Nephron (organoid): ENCODE results near the gene HJV.

Experiments used
- H3K27ac Mint-ChIP-seq, 3 experiments: 2 replicates each; pipeline ENCODE4 v1.8.0; 2020; ENCODE audit warnings: mixed read lengths in 3 of 3, mild to moderate bottlenecking in 2 of 3, moderate library complexity in 1 of 3
- H3K27me3 Mint-ChIP-seq: 2 replicates; pipeline ENCODE4 v1.8.0; 2021; ENCODE audit warnings: low read depth, mild to moderate bottlenecking, moderate library complexity, mixed read lengths
- H3K36me3 Mint-ChIP-seq: 2 replicates; pipeline ENCODE4 v1.8.0; 2020; ENCODE audit warnings: low read depth, mixed read lengths
- H3K4me1 Mint-ChIP-seq: 2 replicates; pipeline ENCODE4 v1.8.0; 2020; ENCODE audit warnings: mixed read lengths
- H3K4me3 Mint-ChIP-seq, 3 experiments: 2 replicates each; pipeline ENCODE4 v1.8.0; 2020; ENCODE audit warnings: mild to moderate bottlenecking in 3 of 3, mixed read lengths in 3 of 3, moderate library complexity in 2 of 3
- H3K9me3 Mint-ChIP-seq: 2 replicates; pipeline ENCODE4 v1.8.0; 2020; ENCODE audit warnings: mixed read lengths
- TF ChIP-seq, protein P1 (sequence below), 3 experiments: fragments of 200-600 bp; sonication (generic); IDR thresholded peaks; one replicate each; pipeline ENCODE4 v1.5.0; 2021; ENCODE audit warnings: antibody characterized with exemption in 3 of 3; ENCODE audit not compliant: unreplicated experiment in 3 of 3

Gene HJV

DNA sequence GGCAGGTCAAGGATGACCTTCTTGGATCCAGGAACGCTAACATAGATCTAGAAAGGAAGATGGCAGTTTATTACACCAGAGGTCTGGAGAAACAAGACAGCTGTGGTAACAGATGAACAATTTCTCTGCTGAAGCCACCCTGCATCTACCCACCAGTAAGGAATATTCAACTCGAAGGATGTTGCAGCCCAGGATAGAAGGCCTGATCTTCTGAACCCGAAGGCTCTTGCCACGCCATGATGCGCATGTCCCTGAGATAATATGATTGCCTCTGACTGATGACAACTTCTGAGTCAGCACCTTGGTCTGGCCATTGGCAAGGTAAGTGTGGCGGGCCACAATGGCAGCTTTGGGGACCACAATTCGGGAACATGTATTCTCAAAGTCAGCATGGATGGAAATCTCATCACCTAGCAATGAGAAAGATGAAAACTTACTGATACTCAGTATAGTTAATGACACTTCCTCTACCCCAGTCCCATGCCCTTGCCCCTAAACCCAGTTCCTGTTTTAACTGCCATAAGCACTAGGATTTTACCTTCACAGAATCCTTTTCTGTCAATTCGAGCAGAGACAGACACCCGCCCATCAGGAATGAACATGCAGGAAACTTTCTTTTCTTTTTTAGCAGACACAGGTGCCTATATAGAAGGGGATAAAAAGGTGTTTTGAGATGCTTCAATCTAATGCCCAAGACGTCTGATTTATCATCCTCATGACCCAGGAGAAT, 27.0 kb downstream of the HJV start:
- Mint-ChIP-seq H3K27me3 (no peaks in the 10 kb centered on the region), H3K27ac (peak overlapping the region; percentile 95 to 97 (median 95)), H3K4me3 (peak overlapping the region; percentile 90 to 96 (median 94)), H3K9me3 (no peaks in the 10 kb centered on the region), H3K36me3 (peaks cover 59% of the 10 kb centered on the region), H3K4me1 (peaks cover 57% of the 10 kb centered on the region)
- TF ChIP-seq, protein P1, sequence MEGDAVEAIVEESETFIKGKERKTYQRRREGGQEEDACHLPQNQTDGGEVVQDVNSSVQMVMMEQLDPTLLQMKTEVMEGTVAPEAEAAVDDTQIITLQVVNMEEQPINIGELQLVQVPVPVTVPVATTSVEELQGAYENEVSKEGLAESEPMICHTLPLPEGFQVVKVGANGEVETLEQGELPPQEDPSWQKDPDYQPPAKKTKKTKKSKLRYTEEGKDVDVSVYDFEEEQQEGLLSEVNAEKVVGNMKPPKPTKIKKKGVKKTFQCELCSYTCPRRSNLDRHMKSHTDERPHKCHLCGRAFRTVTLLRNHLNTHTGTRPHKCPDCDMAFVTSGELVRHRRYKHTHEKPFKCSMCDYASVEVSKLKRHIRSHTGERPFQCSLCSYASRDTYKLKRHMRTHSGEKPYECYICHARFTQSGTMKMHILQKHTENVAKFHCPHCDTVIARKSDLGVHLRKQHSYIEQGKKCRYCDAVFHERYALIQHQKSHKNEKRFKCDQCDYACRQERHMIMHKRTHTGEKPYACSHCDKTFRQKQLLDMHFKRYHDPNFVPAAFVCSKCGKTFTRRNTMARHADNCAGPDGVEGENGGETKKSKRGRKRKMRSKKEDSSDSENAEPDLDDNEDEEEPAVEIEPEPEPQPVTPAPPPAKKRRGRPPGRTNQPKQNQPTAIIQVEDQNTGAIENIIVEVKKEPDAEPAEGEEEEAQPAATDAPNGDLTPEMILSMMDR (IDR thresholded peaks at IDR 0.05; ENCODE audit: unreplicated experiment in 3 of 3): no peak

DNA sequence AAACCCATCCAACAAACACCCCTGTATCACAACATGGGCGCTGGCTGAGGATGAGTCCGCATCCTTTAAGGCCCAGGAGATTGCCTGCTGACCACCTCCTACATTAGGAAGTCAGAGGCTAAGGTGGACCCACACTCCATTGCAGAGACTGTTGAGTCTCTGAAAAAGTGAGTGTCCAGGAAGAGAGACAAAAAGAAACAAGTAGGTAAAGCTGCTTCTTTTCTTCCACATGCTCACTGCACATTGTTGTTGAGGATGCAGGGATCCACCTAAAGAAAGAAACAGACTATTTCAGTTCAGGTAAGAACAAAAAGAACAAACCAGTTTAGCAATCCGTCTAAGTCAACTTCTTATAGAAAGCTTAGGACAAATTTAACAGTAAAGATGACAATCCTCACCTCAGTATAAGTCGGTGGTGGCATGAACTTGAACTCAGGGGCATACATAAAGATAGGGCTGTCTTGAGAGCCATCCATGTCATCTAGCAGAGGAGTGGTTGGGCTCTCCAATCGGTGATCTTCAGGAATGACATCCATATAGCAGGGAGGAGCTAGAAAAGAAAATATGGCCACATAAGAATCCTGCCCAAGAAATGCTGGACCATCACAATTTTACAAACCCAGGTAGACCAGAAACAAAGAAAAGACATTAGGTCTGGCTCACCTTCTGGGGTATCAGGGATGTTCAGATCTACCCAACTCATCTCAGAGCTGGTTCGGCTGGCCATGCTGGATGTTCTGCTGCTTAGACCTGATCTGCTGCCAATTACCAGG, 27.7 kb downstream of the HJV start:
- H3K27ac Mint-ChIP-seq: peak overlapping the region; percentile 95 to 97 (median 95)
- peaks cover 59% of the 10 kb centered on the region for H3K36me3 Mint-ChIP-seq
- TF ChIP-seq, protein P1 (IDR thresholded peaks at IDR 0.05; ENCODE audit: unreplicated experiment in 3 of 3): no peak
- no peaks in the 10 kb centered on the region for H3K9me3 Mint-ChIP-seq
- H3K4me1 Mint-ChIP-seq: peaks cover 51% of the 10 kb centered on the region
- H3K4me3 Mint-ChIP-seq: peak overlapping the region; percentile 90 to 96 (median 94)
- H3K27me3 Mint-ChIP-seq: no peaks in the 10 kb centered on the region

DNA sequence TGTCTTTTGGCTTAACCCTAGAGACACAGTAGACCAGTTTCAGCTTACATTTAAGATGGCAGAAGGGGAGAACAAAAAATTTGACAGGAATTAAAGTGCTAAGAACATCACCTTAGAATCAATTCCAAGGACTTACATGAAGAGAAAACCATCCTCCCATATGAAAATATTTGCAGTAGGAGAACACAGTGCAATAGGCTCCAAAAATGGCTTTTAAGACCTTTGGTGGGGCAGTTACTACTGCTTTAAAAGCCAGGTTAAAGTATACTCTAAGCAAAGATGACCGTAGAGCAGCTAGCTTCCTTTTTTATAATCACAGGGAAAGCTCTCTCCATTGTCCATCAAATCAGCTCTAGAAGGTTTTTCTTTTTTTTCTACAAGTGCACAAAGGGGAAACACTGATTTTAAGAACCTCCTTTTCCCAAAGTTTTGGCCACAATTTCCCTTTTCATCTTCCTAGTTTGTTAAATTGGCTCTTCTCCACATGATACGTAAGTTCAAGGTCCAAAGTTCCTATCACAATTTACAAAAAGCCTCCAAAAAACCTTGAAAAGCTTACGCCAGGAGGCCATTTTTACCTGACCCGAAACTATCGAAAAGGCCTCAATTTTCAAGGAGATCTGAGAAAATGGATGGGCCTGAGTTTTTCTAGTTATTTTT, 28.4 kb downstream of the HJV start:
- Mint-ChIP-seq H3K27me3 (no peaks in the 10 kb centered on the region), H3K27ac (peak overlapping the region; percentile 95 to 97 (median 95)), H3K9me3 (no peaks in the 10 kb centered on the region), H3K4me3 (peak overlapping the region; percentile 90 to 96 (median 94)), H3K4me1 (peaks cover 54% of the 10 kb centered on the region), H3K36me3 (peaks cover 59% of the 10 kb centered on the region)
- TF ChIP-seq, protein P1 (IDR thresholded peaks at IDR 0.05; ENCODE audit: unreplicated experiment in 3 of 3): no peak

DNA sequence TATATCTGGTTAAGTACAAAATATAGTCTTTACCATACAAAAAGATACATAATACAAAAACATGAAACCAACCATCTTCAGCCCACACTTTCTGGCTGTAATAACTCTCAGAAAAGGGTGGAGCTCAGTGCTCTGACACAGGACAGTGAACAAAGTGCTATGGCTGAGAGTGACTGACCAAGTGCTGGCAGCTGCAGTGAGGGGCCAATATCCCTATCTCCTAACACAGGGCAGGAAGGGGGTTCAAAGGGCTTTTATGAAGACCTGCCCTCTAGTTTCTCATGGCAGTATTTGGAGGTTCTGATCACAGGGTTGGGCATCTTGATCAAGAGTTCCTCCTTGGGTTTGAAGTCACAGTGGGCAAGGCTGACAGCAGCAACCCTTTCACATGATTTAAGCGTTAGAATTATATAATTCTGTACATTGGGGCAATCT, 29.0 kb downstream of the HJV start:
- TF ChIP-seq, protein P1 (IDR thresholded peaks at IDR 0.05; ENCODE audit: unreplicated experiment in 3 of 3): no peak
- Mint-ChIP-seq H3K9me3 (no peaks in the 10 kb centered on the region), H3K27me3 (no peaks in the 10 kb centered on the region), H3K27ac (peak overlapping the region; percentile 66 to 97 (median 95)), H3K4me3 (peak overlapping the region; percentile 90 to 96 (median 94)), H3K36me3 (peaks cover 59% of the 10 kb centered on the region), H3K4me1 (peaks cover 49% of the 10 kb centered on the region)

DNA sequence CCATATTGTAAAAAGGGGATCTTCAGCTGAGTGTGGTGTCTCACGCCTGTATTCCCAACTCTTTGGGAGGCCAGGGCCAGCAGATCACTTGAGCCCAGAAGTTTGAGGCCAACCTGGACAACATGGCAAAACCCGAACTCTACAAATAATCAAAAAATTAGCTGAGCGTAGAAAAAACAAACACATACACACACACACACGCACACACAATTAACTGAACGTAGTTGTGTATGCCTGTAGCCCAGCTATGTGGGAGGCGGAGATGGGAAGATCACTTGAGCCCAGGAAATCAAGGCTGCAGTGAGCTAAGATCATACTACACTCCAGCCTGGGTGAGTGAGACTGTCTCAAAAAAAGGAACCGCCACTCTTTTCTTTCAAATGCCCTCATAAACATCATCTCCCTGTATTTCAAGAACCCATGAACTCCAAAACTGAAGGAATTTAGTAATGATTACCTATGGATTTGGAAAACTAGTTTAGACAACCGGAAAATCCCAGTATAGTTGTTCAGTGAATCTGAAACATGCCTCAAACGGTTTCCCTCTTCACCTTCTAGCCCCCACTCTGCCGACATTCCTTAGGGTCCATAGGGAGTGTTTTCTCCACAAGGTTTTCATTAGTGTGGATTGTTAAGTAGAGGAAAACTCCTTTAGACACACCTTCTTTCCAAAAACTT, 29.7 kb downstream of the HJV start:
- no peaks in the 10 kb centered on the region for H3K9me3 Mint-ChIP-seq
- peak overlapping the region; percentile 86 to 97 (median 95) for H3K27ac Mint-ChIP-seq
- peaks cover 45% of the 10 kb centered on the region for H3K4me1 Mint-ChIP-seq
- TF ChIP-seq, protein P1 (IDR thresholded peaks at IDR 0.05; ENCODE audit: unreplicated experiment in 3 of 3): no peak
- peaks cover 59% of the 10 kb centered on the region for H3K36me3 Mint-ChIP-seq
- H3K27me3 Mint-ChIP-seq: no peaks in the 10 kb centered on the region
- H3K4me3 Mint-ChIP-seq: peak overlapping the region; percentile 90 to 96 (median 94)
